Peyer's patch (tissue), 4 donors: Measurements from ENCODE around the gene OXCT1. TPM values are rescaled to one million over a fixed set of nuclear protein-coding genes. Genes with fewer than 3 reads are reported as not detected.

Source experiments
- DNase-seq, 3 donors: peaks; one replicate each; pipeline ENCODE4 v3.0.0-alpha.2; 2017 to 2019
- H3K27ac ChIP-seq, 4 donors: fragments of 200-600 bp; sonication (generic); one replicate each; pipeline ENCODE4 v1.5.1; 2016 to 2019
- H3K27me3 ChIP-seq, 2 donors: fragments of 200-600 bp; sonication (generic); one replicate each; pipeline ENCODE4 v1.5.1; 2019
- H3K36me3 ChIP-seq, 3 donors: fragments of 200-600 bp; sonication (generic); one replicate each; pipeline ENCODE4 v1.5.1; 2016 to 2019
- H3K4me1 ChIP-seq, 4 donors: fragments of 200-600 bp; sonication (generic); one replicate each; pipeline ENCODE4 v1.5.1; 2016 to 2019
- H3K4me3 ChIP-seq, 4 donors: fragments of 200-600 bp; sonication (generic); 1 replicate in 3 of 4; 2 replicates in 1 of 4; pipeline ENCODE4 v1.5.1; 2016 to 2019; ENCODE audit warnings: mild to moderate bottlenecking in 1 of 4
- H3K9me3 ChIP-seq, 4 donors: fragments of 200-600 bp; sonication (generic); one replicate each; pipeline ENCODE4 v1.5.1; 2016 to 2019; ENCODE audit warnings: mild to moderate bottlenecking in 1 of 4
- POLR2A ChIP-seq, 2 donors: fragments of 450-650 bp; IDR thresholded peaks; one replicate each; pipeline ENCODE4 v1.5.1; 2017; ENCODE audit warnings: antibody characterized with exemption in 2 of 2, mild to moderate bottlenecking in 2 of 2, moderate library complexity in 2 of 2
- total RNA-seq, 4 donors: library from RNA; depleted of rRNA; stranded (reverse); fragments of >200 nt; gene quantifications; one replicate each; pipeline ENCODE4 v1.1.0, GENCODE V29; 2016
- TF ChIP-seq, protein P1 (sequence below), 6 experiments: fragments of 450-650 bp in 4 of 6; fragments of 200-600 bp in 2 of 6; sonication (generic) in 1 of 6; IDR thresholded peaks; one replicate each; pipeline ENCODE4 v1.5.1; 2017 to 2019; ENCODE audit warnings: antibody characterized with exemption in 6 of 6, mild to moderate bottlenecking in 3 of 6, moderate library complexity in 1 of 6

OXCT1 gene
- total RNA-seq, 4 donors from 2014 or later, result 6.0 to 19.8 (median 10.0) TPM

DNA sequence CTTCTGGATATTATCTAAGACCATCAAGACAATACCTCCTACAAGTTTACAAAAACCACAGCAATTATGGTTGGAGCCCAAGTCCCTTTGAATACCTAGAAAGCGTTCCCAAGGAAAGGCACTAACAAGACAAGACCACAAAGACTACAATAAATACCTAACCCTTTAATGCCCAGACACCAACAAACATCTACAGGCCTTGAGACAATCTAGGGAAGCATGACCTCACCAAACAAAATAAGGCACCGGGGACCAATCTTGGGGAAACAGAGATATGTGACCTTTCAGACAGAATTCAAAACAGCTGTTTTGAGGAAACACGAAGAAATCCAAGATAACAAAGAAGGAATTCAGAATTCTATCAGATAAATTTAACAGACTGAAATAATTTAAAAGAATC is 37.8 kb downstream of the OXCT1 start:
- Histone ChIP-seq H3K4me3 (no peak overlapping the region), H3K27ac (no peak overlapping the region), H3K4me1 (no peaks in the 10 kb centered on the region), H3K36me3 (peaks cover 0 to 10% (median 0%) of the 10 kb centered on the region in 3 donors), H3K9me3 (no peaks in the 10 kb centered on the region), H3K27me3 (no peaks in the 10 kb centered on the region)
- TF ChIP-seq POLR2A (IDR thresholded peaks at IDR 0.05), result no peak
- TF ChIP-seq, protein P1, sequence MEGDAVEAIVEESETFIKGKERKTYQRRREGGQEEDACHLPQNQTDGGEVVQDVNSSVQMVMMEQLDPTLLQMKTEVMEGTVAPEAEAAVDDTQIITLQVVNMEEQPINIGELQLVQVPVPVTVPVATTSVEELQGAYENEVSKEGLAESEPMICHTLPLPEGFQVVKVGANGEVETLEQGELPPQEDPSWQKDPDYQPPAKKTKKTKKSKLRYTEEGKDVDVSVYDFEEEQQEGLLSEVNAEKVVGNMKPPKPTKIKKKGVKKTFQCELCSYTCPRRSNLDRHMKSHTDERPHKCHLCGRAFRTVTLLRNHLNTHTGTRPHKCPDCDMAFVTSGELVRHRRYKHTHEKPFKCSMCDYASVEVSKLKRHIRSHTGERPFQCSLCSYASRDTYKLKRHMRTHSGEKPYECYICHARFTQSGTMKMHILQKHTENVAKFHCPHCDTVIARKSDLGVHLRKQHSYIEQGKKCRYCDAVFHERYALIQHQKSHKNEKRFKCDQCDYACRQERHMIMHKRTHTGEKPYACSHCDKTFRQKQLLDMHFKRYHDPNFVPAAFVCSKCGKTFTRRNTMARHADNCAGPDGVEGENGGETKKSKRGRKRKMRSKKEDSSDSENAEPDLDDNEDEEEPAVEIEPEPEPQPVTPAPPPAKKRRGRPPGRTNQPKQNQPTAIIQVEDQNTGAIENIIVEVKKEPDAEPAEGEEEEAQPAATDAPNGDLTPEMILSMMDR (IDR thresholded peaks at IDR 0.05), result no peak
- no peak for DNase-seq

DNA sequence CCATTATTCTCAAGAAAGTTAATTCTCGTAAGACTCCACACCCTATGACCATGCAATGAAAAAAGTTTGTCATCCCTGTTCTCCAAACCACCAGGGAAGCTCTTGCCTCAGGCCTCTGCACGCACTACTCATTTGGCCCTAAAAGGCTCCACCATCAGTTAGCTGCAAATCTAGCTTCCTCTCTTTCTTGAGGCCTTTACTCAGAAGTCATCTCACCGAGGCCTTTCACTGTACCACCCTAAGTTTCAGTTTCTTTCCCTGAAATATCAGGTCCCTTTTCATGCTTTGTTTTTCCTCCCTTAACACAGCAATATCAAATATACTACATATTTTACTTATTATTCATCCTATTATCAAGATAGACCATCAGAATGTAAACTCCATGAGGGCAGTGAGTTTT is 39.1 kb downstream of the OXCT1 start:
- H3K27ac ChIP-seq, result no peak overlapping the region
- no peak for DNase-seq
- H3K9me3 ChIP-seq, result no peaks in the 10 kb centered on the region
- H3K4me3 ChIP-seq, result no peak overlapping the region
- peaks cover 0 to 10% (median 0%) of the 10 kb centered on the region in 3 donors for H3K36me3 ChIP-seq
- no peaks in the 10 kb centered on the region for H3K4me1 ChIP-seq
- H3K27me3 ChIP-seq, result no peaks in the 10 kb centered on the region
- TF ChIP-seq POLR2A (IDR thresholded peaks at IDR 0.05), result no peak

DNA sequence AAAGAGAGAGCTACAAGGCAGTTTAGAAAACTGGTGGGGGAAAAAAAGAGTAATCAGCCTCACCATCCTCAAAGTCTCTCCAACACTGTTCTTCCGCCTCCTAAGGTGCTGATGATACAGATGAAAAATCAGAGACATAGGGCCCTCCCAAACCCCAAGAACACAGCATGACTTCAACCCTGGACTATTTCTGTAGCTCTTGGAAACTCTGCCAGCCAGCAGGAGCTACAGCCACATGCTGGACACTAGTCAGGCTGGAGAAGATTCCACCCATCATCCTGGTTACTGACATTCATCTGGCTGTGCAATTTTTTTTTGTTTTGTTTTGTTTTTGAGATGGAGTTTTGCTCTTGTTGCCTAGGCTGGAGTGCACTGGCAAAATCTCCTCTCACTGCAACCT is 42.4 kb downstream of the OXCT1 start:
- no peak overlapping the region for H3K4me3 ChIP-seq
- H3K4me1 ChIP-seq, result no peaks in the 10 kb centered on the region
- peaks cover 0 to 8% (median 0%) of the 10 kb centered on the region in 3 donors for H3K36me3 ChIP-seq
- no peak for TF ChIP-seq POLR2A (IDR thresholded peaks at IDR 0.05)
- TF ChIP-seq, protein P1 (IDR thresholded peaks at IDR 0.05), result no peak
- H3K27me3 ChIP-seq, result no peaks in the 10 kb centered on the region
- no peak for DNase-seq
- H3K9me3 ChIP-seq, result no peaks in the 10 kb centered on the region
- no peak overlapping the region for H3K27ac ChIP-seq

DNA sequence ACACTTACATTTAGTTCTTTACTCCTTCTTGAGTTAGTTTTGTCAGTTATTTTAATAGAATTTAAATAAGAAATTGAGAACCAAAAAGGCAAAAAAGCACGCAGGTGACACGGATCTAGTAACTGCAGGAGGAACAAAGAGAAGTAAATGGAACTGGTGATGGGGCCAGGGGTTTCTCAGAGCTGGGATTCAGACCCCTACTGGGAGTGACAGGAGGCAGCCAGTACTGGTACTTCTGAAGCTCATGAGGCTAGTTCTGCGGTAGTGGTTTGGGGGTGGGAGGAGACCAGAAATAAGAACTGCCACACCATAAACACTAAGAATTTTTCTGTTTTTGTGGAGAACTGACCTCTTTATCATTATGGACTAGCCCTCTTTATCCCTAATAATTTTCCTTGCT is 48.2 kb downstream of the OXCT1 start:
- no peak for DNase-seq
- Histone ChIP-seq H3K36me3 (no peaks in the 10 kb centered on the region), H3K4me3 (no peak overlapping the region), H3K27me3 (no peaks in the 10 kb centered on the region), H3K27ac (no peak overlapping the region), H3K4me1 (no peaks in the 10 kb centered on the region), H3K9me3 (no peaks in the 10 kb centered on the region)
- no peak for TF ChIP-seq POLR2A (IDR thresholded peaks at IDR 0.05)
- TF ChIP-seq, protein P1 (IDR thresholded peaks at IDR 0.05), result no peak

DNA sequence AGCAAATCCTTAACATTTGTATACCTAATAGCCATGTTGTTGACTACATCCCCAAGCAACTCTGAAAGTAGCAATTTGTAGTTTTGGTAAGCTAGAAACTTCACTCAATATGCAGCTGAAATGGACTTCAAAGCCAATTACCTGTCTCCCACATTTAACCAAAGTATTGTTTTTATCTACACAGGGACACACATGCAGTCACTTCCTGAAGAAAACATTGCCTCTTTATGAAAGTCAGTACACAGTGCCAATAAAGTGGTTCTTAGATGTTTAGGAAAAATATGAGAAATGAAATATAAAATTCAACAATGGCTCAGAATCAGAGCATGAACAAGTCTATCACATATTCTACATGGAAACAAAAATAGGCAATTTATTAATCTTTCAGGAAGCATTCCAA is 49.2 kb downstream of the OXCT1 start:
- Histone ChIP-seq H3K27ac (no peak overlapping the region), H3K27me3 (no peaks in the 10 kb centered on the region), H3K9me3 (no peaks in the 10 kb centered on the region), H3K36me3 (no peaks in the 10 kb centered on the region), H3K4me3 (no peak overlapping the region), H3K4me1 (peaks cover 0 to 7% (median 0%) of the 10 kb centered on the region in 4 donors)
- no peak for TF ChIP-seq POLR2A (IDR thresholded peaks at IDR 0.05)
- TF ChIP-seq, protein P1 (IDR thresholded peaks at IDR 0.05), result no peak
- no peak for DNase-seq

DNA sequence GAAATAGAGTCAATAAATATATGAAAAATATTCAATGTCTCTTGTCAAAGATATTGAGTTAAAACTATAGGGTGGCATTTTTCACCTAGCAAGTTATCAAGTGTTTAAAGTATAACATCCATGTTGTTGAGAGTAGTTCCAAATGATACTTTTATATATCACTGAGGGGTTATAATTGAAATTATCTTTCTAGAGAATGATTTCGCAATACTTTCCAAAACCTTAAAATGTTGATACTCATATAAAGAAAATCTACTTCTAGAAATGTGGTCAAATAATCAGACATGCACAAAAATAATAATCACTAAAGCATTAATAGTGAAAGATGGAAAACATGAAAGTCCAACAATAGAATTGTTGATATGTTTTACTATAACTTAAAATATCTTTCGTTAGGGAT is 50.1 kb downstream of the OXCT1 start:
- DNase-seq, result no peak
- Histone ChIP-seq H3K4me1 (peaks cover 0 to 7% (median 0%) of the 10 kb centered on the region in 4 donors), H3K36me3 (no peaks in the 10 kb centered on the region), H3K27ac (no peak overlapping the region), H3K27me3 (no peaks in the 10 kb centered on the region), H3K9me3 (no peaks in the 10 kb centered on the region), H3K4me3 (no peak overlapping the region)
- TF ChIP-seq, protein P1 (IDR thresholded peaks at IDR 0.05), result no peak
- no peak for TF ChIP-seq POLR2A (IDR thresholded peaks at IDR 0.05)
